NCI-H1105 treated with DMSO at 0.1 percent for 48 hours (cell line): ENCODE data around the gene ZNF273.
"Not testable (repeated sequence)": the region's sequence is repeated elsewhere in the genome, so short reads cannot be mapped to it uniquely, and the experiment has no call there.

Experiments
- DNase-seq: peaks from one replicate; lab custom pipeline; 2025; lab: John Stamatoyannopoulos, UW

ZNF273 gene

DNA sequence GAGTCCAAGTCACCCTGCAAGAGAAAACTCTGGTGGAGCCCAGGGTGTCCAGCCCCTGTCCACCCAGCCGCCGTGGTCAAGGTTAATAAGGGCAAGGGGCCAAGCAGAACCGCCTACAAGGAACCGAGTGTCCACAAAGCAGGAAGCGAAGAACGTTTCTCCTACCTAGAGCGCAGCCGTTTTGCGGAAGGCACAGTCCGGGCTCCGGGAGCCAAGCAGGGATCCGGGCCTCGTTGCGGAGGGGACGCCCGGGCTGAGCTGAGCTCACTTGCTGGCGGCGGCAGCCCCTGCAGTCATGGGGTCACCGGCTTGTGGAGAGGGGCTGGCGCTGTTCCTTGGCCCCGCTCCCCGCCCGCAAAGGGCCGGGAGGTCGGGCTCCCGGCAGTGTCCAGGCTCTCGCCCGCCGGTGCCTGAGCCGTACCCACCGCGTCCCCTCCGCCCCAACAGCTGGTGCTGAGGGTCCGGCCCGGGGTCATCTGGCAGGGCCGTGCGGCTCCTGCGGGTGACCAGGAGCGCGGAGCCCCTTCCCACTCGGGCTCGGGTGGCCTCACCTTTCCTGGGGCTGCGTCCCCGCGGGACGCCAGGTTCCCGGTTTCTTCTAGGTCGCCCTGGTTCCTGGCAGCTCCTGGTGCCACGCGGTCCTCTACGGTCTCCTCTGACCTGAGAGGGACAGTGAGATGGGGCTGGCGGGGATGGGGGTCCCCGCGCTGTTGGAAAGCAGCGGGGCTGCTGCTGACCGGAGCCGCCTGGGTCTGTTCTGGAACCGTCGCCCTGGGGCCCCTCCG is 14.0 kb upstream of the ZNF273 start:
- DNase-seq, result no peak

DNA sequence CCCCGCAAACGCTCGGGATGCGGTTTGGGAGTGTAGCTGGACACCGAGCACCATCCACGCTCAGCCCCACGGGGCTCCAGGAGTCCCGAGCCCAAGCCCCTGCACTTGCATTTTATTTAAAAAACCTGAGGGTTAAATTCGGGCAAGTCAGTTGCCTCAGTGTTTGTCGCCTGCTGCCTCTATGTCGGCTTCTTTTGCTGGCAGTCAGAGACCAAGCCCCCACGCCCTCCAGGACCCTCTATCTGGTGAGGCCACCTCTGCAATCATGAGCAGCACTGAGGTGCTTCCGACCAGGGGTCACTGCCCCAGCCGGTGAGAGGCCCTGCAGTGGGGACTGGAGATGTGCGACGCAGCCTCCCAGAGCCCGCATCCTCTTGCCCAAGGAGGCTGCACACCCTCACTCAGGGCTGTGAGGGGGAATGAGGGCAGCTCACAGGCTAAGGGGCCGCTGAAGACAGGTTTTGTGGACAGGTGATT is 13.3 kb upstream of the ZNF273 start:
- DNase-seq, result no peak

DNA sequence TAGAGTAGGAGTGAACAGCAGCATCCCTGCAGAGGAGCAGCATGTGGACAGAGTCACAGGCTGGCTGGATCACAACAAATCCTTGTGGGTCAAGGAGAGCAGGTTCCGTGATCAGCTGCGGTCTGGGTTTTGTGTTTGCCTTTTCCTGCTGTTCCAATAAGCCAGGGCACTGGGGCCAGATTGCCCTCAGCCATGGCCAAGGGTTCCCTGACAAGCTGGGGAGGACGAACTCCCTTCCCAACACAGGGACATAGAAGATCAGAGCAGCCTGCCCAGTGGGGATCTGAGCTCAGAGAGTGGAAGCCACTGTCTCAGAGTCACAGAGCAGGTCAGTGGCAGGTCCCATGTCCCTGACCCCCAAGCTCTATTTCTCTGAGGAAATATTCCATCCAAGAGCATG is 12.8 kb upstream of the ZNF273 start:
- DNase-seq, result not testable (repeated sequence)

DNA sequence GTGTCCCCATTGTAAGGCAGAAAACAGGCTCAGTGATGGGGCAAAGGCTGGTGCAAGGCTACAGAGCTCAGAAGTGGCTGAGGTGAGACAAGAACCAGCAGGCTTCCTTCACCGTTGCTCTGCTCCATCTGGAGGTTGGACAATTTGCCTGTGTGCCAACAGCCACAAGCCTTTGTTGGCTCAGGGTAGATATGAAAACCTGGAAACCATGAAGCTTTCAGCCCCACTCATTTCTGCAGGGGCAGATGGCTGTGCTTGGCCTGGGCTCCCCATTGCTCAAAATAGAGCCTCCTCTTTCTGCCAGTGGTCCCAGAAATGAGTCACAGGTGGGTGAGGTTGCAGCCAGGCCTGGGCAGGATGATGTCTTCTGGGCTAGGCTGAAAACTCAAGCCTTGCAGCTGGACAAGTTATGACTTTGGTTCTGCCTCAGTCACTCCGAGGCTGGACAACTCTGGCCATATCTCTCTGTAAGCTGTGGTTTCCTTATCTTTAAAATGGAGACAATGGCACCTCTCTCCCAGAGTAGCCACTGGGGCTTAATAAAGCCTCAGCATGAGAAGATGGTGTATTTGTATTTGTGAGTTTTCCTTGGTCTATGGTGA is 12.2 kb upstream of the ZNF273 start:
- DNase-seq, result no peak

DNA sequence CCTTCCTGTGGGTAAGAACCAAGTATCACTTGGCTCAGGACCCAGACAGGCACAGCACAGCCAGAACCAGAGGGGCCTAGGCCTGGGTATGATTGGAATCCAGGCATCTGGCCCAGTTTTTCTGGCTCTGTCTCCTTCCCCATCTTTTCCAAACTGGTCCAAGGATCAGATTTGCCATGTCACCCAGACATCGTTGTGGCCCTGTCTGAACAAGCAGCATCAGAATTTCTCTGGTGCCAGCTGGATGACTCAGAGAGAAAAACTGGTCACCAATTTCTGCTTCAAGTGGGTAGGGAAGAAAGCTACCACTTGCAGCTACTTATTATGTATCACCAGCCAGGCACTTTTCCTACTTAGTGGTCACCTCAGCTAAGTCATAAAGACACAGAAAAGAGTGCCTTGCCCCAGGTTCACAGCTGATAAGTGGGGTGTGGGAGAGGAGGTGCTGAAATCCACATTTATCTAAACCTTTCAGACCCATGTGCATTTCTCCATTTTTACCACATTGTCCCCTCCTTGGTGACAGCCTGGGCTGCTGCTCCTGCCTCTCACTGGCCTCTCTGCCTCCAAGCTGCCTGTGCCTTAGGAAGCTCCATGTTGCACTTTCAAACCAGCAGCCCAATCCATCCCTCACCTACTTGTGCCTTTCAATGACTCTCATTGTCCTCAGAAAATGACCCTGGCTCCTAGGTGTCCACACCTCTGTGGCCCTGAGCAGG is 11.6 kb upstream of the ZNF273 start:
- DNase-seq, result not testable (repeated sequence)

DNA sequence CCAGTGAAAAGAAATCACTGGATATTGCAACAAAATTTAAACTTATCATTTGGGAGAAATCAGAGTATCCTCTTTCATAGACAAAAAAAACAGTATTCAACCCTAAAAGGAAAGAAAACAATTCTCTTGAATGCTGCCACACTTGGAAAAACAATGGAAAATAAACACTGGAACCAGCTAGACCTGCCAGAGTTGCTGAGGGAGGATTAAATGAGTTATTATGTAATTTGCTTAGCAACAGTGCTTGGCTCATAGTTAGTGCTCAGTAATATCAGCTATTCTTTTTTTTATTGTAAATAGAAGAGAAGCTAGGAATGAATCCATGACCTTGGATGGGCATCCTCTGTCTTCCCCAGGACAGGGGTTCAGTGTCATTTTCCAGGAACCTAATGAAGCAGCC is 11.0 kb upstream of the ZNF273 start:
- no peak for DNase-seq

DNA sequence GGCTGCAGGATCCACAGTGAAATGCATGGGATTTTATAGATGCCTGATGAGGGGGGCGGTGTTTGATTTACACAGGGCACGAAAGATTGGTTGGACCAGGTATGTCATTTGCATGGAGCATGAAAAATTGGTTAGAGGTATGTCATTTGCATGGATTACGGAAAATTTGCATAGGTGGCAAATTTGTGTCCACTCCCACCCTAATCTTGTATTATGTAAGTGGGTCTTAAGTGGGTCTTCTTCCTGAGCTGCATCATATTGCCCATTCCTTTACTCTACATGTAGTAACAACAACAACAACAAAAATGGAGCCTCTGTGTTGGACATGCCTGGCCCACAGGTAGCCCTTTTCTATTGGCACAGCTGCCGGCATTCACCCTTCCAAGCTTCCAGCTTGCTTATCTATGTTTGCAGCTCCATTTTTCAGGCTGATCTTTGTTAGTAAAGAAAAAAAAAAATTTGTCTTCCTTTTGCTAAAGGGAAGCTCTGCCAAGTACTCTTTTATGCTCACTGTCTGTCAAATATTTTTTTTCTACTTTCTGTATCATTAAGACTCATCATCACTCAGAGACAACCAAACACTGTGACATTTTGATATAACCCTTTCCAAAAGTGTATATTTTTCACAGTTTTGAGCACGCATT is 10.3 kb upstream of the ZNF273 start:
- no peak for DNase-seq

DNA sequence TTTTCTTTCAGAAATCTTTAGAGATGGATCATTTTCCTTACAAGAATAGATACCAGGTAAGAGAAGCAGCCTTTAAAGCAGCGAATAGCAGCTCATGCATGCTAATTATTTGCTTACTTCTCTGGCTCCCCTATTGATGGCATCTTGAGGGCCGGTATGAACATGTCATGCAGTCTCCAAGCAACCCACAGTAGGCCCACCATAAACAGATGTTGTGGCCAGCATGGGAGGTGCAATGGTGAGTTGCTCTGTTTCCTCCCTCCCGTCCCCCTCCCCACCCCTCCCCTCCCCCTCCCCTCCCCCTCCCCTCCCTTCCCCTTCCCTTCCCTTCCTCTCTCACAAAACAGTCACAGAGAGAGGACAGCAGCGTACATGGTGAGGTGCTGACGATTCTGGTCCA is 9.7 kb upstream of the ZNF273 start:
- DNase-seq, result no peak

DNA sequence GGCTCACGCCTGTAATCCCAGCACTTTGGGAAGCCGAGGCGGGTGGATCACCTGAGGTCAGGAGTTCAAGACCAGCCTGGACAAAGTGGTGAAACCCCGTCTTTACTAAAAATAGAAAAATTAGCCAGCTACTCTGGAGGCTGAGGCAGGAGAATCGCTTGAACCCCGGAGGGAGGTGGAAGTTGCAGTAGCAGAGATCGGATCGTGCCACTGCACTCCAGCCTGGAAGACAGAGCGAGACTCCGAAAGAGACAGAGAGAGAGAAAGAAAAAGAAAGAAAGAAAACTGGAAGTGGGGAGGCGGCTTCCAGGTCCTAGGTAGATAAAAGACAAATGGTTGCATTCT is 640 bp upstream of the ZNF273 start:
- DNase-seq, result not testable (repeated sequence)

DNA sequence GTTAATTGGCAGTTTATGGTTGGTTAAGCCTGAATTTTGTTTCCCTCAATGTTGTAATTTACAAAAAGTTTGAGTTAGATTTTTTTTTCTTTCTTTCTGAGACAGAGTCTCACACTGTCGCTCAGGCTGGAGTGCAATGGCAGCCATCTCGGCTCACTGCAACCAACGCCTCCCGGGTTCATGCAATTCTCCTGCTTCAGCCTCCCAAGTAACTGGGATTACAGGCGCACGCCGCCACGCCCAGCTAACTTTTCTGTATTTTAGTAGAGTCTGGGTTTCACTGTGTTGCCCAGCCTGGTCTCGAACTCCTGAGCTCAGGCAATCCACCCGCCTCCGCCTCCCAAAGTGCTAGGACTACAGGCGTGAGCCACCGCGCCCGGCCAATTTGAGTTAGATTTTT is 935 bp downstream of the ZNF273 start:
- DNase-seq, result no peak

DNA sequence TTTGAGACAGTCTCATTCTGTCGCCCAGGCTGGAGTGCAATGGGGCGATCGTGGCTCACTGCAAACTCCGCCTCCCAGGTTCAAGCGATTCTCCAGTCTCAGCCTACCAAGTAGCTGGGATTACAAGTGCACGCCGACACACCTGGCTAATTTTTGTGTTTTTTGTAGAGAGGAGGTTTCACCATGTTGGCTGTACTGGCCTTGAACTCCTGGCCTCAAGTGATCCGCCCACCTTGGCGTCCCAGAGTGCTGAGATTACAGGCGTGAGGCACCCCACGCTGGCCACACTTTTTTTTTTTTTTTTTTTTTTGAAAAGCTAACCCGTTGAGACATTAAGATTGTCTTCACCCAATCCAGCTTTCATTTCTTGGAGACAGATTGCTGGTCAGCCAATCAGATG is 2.1 kb downstream of the ZNF273 start:
- DNase-seq, result no peak

DNA sequence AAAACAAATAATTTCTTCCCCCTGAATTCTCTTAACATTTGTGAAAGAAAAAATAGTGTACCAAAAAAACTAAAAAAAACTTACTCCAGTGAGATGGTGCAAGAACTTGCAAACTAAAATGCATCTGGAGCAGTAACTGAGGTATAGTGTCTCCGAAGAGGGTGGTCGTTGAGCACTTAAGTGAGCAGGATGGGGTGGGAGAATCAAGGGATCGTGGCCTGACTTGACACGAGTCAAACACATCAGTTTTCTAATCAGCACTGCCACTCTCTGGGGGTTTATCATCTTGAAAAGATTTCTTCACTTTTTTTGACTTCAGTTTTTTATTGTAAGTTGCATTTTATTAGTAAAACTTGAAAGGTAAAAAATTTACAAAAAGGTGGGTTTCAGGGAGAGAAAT is 2.5 kb downstream of the ZNF273 start:
- DNase-seq, result no peak

DNA sequence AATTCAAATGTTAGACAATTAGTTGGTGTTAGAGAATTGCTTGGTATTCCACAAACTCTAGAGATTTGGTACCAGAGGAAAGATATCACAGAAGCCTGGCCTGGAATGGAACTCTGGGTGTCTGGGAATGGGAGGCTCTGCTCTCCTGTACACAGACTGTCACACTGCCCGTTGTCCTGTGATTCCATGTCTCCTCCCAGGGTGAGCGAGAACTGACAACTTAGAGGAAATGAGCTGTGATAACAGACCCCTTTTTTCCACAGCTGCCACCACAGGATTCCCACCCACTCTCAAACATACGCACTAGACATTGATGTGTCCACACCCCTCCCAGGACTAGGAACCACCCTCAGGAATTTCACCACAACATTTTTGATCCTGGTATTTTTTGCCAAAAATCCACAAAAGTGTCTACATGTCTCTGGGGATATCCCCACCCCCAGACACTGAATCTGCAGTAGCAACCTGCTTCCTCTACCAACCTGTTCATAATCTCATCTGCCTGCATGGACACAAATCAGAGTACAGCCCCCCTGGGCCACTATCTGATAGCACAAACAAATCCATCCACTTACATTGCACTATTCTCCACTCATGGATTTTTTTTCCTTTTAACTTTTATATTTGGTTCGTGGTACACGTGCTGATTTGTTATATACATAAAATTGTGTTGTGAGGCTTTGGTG is 4.7 kb downstream of the ZNF273 start:
- DNase-seq, result no peak

DNA sequence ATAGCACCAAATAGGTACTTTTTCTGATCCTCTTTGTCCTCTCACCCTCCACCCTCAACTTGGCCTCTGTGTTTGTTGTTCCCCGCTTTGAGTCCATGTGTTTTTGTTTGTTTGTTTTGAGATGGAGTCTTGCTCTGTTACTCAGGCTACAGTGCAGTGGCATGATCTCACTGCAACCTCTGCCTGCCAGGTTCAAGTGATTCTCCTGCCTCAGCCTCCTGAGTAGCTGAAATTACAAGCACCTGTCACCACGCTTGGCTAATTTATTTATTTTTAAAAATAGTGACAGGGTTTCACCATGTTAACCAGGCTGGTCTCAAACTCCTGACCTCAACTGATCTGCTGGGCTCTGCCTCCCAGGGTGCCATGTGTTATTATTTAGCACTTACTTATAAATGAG is 5.3 kb downstream of the ZNF273 start:
- no peak for DNase-seq

DNA sequence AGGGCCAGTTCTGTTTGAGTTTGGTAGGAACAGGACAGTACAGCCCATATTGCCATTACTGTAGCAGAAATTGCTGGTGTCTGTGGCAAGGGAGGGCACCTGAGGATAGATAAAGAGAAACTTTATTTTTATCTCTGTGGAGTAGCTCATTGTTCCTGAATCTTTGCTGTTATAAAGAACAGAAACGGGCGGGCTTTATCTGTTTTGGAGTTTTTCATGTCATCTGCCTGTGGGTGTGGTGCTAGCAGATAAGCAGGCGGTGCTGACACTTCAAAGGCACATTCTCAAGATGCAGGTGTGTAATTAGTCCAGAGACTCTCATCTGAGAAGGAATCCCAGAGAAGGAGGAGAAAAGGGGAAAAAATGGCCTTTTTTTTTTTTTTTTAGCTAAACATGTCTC is 11.5 kb downstream of the ZNF273 start:
- no peak for DNase-seq

DNA sequence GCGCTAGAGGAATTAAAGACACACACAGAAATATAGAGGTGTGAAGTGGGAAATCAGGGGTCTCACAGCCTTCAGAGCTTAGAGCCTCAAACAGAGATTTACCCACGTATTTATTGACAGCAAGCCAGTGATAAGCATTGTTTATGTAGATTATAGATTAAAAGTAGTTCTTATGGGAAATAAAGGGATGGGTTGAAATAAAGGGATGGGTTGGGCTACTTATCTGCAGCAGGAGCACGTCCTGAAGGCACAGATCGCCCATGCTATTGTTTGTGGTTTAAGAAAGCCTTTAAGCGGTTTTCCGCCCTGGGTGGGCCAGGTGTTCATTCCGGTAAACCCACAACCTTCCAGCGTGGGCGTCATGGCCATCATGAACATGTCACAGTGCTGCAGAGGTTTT is 12.2 kb downstream of the ZNF273 start:
- not testable (repeated sequence) for DNase-seq

DNA sequence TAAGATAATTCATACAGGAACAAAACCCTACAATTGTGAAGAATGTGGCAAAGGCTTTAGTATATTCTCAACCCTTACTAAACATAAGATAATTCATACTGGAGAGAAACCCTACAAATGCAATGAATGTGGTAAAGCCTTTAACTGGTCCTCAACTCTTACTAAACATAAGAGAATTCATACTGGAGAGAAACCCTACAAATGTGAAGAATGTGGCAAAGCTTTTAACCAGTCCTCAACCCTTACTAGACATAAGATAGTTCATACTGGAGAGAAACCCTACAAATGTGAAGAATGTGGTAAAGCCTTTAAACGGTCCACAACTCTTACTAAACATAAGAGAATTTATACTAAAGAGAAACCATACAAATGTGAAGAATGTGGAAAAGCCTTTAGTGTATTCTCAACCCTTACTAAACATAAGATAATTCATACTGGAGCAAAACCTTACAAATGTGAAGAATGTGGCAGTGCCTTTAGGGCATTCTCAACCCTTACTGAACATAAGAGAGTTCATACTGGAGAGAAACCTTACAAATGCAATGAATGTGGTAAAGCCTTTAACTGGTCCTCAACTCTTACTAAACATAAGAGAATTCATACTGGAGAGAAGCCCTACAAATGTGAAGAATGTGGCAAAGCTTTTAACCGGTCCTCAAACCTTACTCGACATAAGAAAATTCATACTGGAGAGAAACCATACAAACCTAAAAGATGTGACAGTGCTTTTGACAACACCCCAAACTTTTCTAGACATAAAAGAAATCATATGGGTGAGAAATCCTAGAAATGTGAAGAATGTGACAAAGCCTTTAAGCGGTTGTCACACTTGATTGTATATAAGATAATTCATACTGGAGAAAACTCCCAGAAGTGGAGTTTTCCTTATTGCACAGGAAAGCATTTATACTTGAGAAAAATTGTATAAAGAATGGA is 25.4 kb downstream of the ZNF273 start:
- DNase-seq, result not testable (repeated sequence)

DNA sequence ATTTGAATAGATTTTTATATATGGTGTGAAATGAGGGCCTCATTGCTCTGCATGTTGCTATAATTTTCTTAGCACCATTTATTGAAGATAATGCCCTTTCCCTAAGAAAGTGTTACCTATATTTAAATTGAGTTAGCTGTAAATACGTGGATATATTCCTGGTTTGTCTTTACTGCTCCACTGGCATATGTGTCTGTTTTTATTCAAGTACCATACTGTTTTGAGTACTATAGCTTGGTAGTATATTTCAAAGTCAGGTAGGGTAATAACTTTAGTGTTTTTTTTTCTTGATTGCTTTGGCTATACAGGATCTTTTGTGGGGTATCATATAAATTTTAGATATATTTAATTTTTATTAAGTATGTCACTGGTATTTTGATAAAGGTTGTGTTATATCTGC is 31.4 kb downstream of the ZNF273 start:
- no peak for DNase-seq

DNA sequence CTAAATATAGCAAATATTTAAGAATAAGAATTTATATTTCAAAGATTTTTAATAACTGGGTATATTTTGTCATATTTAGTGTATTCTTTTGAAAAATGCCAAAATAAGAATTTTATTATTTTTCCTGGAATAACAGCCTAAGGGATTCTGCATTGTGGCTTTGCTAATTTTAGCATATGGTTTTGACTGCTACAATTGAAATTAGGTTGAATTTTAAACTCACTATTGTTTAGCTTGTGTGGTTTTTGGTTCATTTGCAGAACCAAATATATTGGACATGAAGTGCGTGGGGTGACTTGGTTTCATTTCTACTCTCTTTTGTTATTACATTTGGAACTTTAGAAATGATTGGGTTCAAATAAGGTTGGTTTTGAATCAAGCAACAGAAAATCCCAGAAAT is 35.5 kb downstream of the ZNF273 start:
- DNase-seq, result no peak

DNA sequence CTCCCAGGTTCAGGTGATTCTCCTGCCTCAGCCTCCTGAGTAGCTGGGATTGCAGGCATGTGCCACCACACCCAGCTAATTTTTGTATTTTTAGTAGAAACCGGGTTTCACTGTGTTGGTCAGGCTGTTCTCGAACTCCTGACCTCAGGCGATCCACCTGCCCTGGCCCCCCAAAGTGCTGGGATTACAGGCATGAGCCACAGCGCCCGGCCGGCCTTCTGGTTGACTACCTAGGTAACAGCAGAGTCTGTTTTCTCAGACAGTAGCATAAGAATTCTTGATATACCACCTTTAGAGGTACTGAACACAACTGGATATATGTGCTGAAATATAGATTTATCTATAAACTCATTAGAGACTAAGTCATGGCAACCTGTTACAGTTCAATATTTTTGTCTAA is 36.9 kb downstream of the ZNF273 start:
- not testable (repeated sequence) for DNase-seq
